ENCODE data around the gene SERPINB13. TPM values are rescaled to one million over a fixed set of nuclear protein-coding genes. Genes with fewer than 3 reads are reported as not detected.

SERPINB13 gene
- total and polyA plus RNA-seq, 9 of the 15 experiments (the other 6 are each of a cell fraction or from before 2014, with no cell fraction given): not detected

GRCh38 chr18:63564561-63564960 lies 22.6 kb upstream of the SERPINB13 start:
- ChIA-PET POLR2A (no interaction called here), CTCF (ENCODE audit: low intra/inter-chr PET ratio) (no interaction called here)
- H3K27ac ChIP-seq (ENCODE audit: extremely low read depth, low read depth, low read length): no peak overlapping the region
- 0% methylated on average over 1 of the region's 1 CpG for WGBS (ENCODE audit: insufficient coverage, low coverage, missing lambda C conversion rate)
- DNase-seq (ENCODE audit: extremely low read depth in 1 of 4, low spot score in 3 of 4) (no peak), FAIRE-seq (no peak), ATAC-seq (no peak)
- no peaks in the 10 kb centered on the region for H3K36me3 ChIP-seq (ENCODE audit: control insufficient read depth, insufficient read depth, low read length)
- in situ Hi-C loops (cut with MboI): no loop called here
- H3K27me3 ChIP-seq (ENCODE audit: control insufficient read depth in 2 of 2, insufficient read depth in 2 of 2, low read length in 2 of 2): no peaks in the 10 kb centered on the region; a peak in 1 of 5 replicates
- H2AFZ ChIP-seq (ENCODE audit: low read depth, low read length): no peak overlapping the region
- no peak overlapping the region for H3K4me2 ChIP-seq (ENCODE audit: insufficient read depth, low read length)
- no peak for TF ChIP-seq ZNF561 (CRISPR knock-in tag; conservative IDR thresholded peaks at IDR 0.05)
- no peak for TF ChIP-seq ZNF639 (CRISPR knock-in tag; conservative IDR thresholded peaks at IDR 0.05 in 1 of 2, IDR thresholded peaks at IDR 0.05 in 1 of 2)
- no peak for TF ChIP-seq SETDB1 (IDR thresholded peaks at IDR 0.05; ENCODE audit: low read length)
- no peak overlapping the region for H3K4me3 ChIP-seq
- no peaks in the 10 kb centered on the region for H3K4me1 ChIP-seq (replicated peaks in 1 of 2; ENCODE audit: control insufficient read depth in 2 of 2, insufficient read depth in 2 of 2, low read length in 2 of 2)
- intact Hi-C loops (cut with micrococcal nuclease): no loop called here
- H3K9me1 ChIP-seq (ENCODE audit: control insufficient read depth, insufficient read depth, low read length): no peaks in the 10 kb centered on the region
- H3K9me3 ChIP-seq (replicated peaks; ENCODE audit: control insufficient read depth, insufficient read depth, low read depth, low read length): no peaks in the 10 kb centered on the region
- H4K20me1 ChIP-seq (replicated peaks; ENCODE audit: control insufficient read depth, insufficient read depth, low read length): no peaks in the 10 kb centered on the region
- no peak overlapping the region for H3K9ac ChIP-seq (ENCODE audit: insufficient read depth in 1 of 2, low read depth in 2 of 2, low read length in 2 of 2)
- BruUV-seq (replicated peaks): no TSS peak
- H3K79me2 ChIP-seq (ENCODE audit: control insufficient read depth, insufficient read depth, low read length): no peaks in the 10 kb centered on the region

GRCh38 chr18:63567276-63567675 lies 19.9 kb upstream of the SERPINB13 start:
- no peaks in the 10 kb centered on the region for H3K79me2 ChIP-seq (ENCODE audit: control insufficient read depth, insufficient read depth, low read length)
- FAIRE-seq: no peak
- BruUV-seq (replicated peaks): no TSS peak
- in situ Hi-C loops (cut with MboI) (no loop called here), intact Hi-C loops (cut with micrococcal nuclease) (no loop called here)
- POLR2A ChIA-PET: no interaction called here
- H3K9me3 ChIP-seq (replicated peaks; ENCODE audit: control insufficient read depth, insufficient read depth, low read depth, low read length): no peaks in the 10 kb centered on the region
- H2AFZ ChIP-seq (ENCODE audit: low read depth, low read length): no peak overlapping the region
- no peaks in the 10 kb centered on the region for H3K9me1 ChIP-seq (ENCODE audit: control insufficient read depth, insufficient read depth, low read length)
- H3K4me2 ChIP-seq (ENCODE audit: insufficient read depth, low read length): no peak overlapping the region
- no peak overlapping the region for H3K9ac ChIP-seq (ENCODE audit: insufficient read depth in 1 of 2, low read depth in 2 of 2, low read length in 2 of 2)
- ATAC-seq: no peak
- DNase-seq (ENCODE audit: extremely low read depth in 1 of 4, low spot score in 3 of 4): no peak
- no peaks in the 10 kb centered on the region for H3K36me3 ChIP-seq (ENCODE audit: control insufficient read depth, insufficient read depth, low read length)
- no peak overlapping the region for H3K4me3 ChIP-seq
- 0% methylated on average over 5 of the region's 5 CpGs for WGBS (ENCODE audit: insufficient coverage, low coverage, missing lambda C conversion rate)
- no peaks in the 10 kb centered on the region for H4K20me1 ChIP-seq (replicated peaks; ENCODE audit: control insufficient read depth, insufficient read depth, low read length)
- CTCF ChIA-PET (ENCODE audit: low intra/inter-chr PET ratio): no interaction called here
- no peaks in the 10 kb centered on the region for H3K4me1 ChIP-seq (replicated peaks in 1 of 2; ENCODE audit: control insufficient read depth in 2 of 2, insufficient read depth in 2 of 2, low read length in 2 of 2)
- H3K27ac ChIP-seq (ENCODE audit: extremely low read depth, low read depth, low read length): no peak overlapping the region
- no peaks in the 10 kb centered on the region for H3K27me3 ChIP-seq (ENCODE audit: control insufficient read depth in 2 of 2, insufficient read depth in 2 of 2, low read length in 2 of 2)
- TF ChIP-seq CREB1 (IDR thresholded peaks at IDR 0.05) (no peak), CREB1 (CRISPR knock-in tag; IDR thresholded peaks at IDR 0.05) (no peak), NCOA2 (IDR thresholded peaks at IDR 0.05; ENCODE audit: partially characterized antibody in 2 of 2) (no peak), MNT (conservative IDR thresholded peaks at IDR 0.05) (no peak), MLLT1 (IDR thresholded peaks at IDR 0.05) (no peak), ZNF253 (CRISPR knock-in tag; conservative IDR thresholded peaks at IDR 0.05) (no peak), ZC3H11A (IDR thresholded peaks at IDR 0.05; ENCODE audit: low read depth, low read length) (no peak), NR2F6 (CRISPR knock-in tag; IDR thresholded peaks at IDR 0.05) (no peak), MCM5 (IDR thresholded peaks at IDR 0.05; ENCODE audit: low read depth) (no peak)

Data from K562 (cell line).